ENCODE results near the gene RTCA. TPM values are rescaled to one million over a fixed set of nuclear protein-coding genes. Genes with fewer than 3 reads are reported as not detected.
A peak's percentile ranks its signal among the peaks of the same experiment; 100 is the strongest.
"Not testable (repeated sequence)": the region's sequence is repeated elsewhere in the genome, so short reads cannot be mapped to it uniquely, and the experiment has no call there.

Gene RTCA
- total RNA-seq, 1 experiment from 2014 or later: 33.6 TPM

- no peak overlapping the region for H4K91ac ChIP-seq (ENCODE audit: insufficient read length, low read depth, low read length)
- H2BK15ac ChIP-seq (ENCODE audit: low read depth, low read length): no peak overlapping the region
- H2BK20ac ChIP-seq (ENCODE audit: low read depth, low read length, poor library complexity, severe bottlenecking): peak overlapping the region; percentile 60
- H3K4ac ChIP-seq (ENCODE audit: low read depth, low read length): no peak overlapping the region; the same call in 1 of the 2 replicates
- H3K23ac ChIP-seq (ENCODE audit: insufficient read length, low read depth, low read length): no peak overlapping the region
- no peak overlapping the region for H4K8ac ChIP-seq (replicated peaks; ENCODE audit: insufficient read length, low read depth, low read length)
- peak overlapping the region; percentile 68 for H3K18ac ChIP-seq (ENCODE audit: insufficient read length, low read depth, low read length)
- Mint-ChIP-seq H3K4me3 (no peak overlapping the region; a peak in 1 of 5 replicates), H3K36me3 (ENCODE audit: insufficient read depth in 1 of 3, low read depth in 3 of 3) (peaks cover 0 to 2% (median 1%) of the 10 kb centered on the region in 3 experiments; a peak in 4 of 7 replicates), H3K9me3 (peaks cover 0 to 2% of the 10 kb centered on the region in 2 experiments; a peak in 2 of 5 replicates), H3K27me3 (ENCODE audit: low read depth) (no peaks in the 10 kb centered on the region), H3K4me1 (peaks cover 18 to 27% of the 10 kb centered on the region in 2 experiments), H3K27ac (peak overlapping the region in 1 of 3 experiments; percentile 67; a peak in 4 of 7 replicates)
- H3K9me3 ChIP-seq (ENCODE audit: control insufficient read depth, low read depth, low read length): no peaks in the 10 kb centered on the region
- peak overlapping the region; percentile 38 for H2BK120ac ChIP-seq (ENCODE audit: low read depth, low read length, poor library complexity, severe bottlenecking)
- peak overlapping the region; percentile 97 for H3T11ph ChIP-seq (ENCODE audit: low read length)
- H3K4me1 ChIP-seq (ENCODE audit: insufficient read depth, low read length): peaks cover 6% of the 10 kb centered on the region
- H2BK5ac ChIP-seq (ENCODE audit: insufficient read length, low read length): no peak overlapping the region
- H3K79me2 ChIP-seq (ENCODE audit: insufficient read depth, low read length): no peaks in the 10 kb centered on the region
- WGBS (ENCODE audit: extremely low coverage, insufficient read length, low lambda C conversion rate): no CpG with 5 or more reads among the region's 7 CpGs
- peak overlapping the region; percentile 2 for H3K4me2 ChIP-seq (ENCODE audit: insufficient read depth, insufficient read length, low read length)
- no peaks in the 10 kb centered on the region for H3K23me2 ChIP-seq (ENCODE audit: insufficient read length, low read depth, low read length, poor library complexity, severe bottlenecking)
- H3K9ac ChIP-seq (ENCODE audit: extremely low read depth, insufficient read length, low read length): no peak overlapping the region
- no peaks in the 10 kb centered on the region for H3K79me1 ChIP-seq (ENCODE audit: insufficient read depth, low read depth, low read length, poor library complexity, severe bottlenecking)
- TF ChIP-seq CTCF (conservative IDR thresholded peaks at IDR 0.05): no peak
- H2AK5ac ChIP-seq (ENCODE audit: insufficient read length, low read length): no peak overlapping the region
- no peak for DNase-seq
- no peaks in the 10 kb centered on the region for H3K27me3 ChIP-seq (ENCODE audit: insufficient read depth, low read length)
- H3K56ac ChIP-seq (ENCODE audit: insufficient read length, low read depth, low read length): no peak overlapping the region
- H2BK12ac ChIP-seq (ENCODE audit: insufficient read length, low read depth, low read length): no peak overlapping the region
- no peak overlapping the region for H2AFZ ChIP-seq (ENCODE audit: low read length)
- H4K5ac ChIP-seq (ENCODE audit: insufficient read length, low read depth, low read length): no peak overlapping the region
- H3K27ac ChIP-seq (ENCODE audit: insufficient read length, low read depth, low read length): no peak overlapping the region
- H4K20me1 ChIP-seq (ENCODE audit: control insufficient read depth, insufficient read depth, insufficient read length): no peaks in the 10 kb centered on the region
- no peak overlapping the region; the same call in 1 of the 2 replicates for H3K14ac ChIP-seq (ENCODE audit: insufficient read depth, low read length)
Observed at GRCh38 chr1:100325415-100326324, 59.7 kb downstream of the RTCA start.

GRCh38 chr1:100326325-100326670 lies 60.3 kb downstream of the RTCA start:
- H3K4me1 Mint-ChIP-seq: peaks cover 18 to 27% of the 10 kb centered on the region in 2 experiments
- H3K27ac ChIP-seq (ENCODE audit: insufficient read length, low read depth, low read length); H3K23ac ChIP-seq (ENCODE audit: insufficient read length, low read depth, low read length); H4K20me1 ChIP-seq (ENCODE audit: control insufficient read depth, insufficient read depth, insufficient read length); H3K27ac Mint-ChIP-seq; H2BK120ac ChIP-seq (ENCODE audit: low read depth, low read length, poor library complexity, severe bottlenecking); H3K36me3 Mint-ChIP-seq (ENCODE audit: insufficient read depth in 1 of 3, low read depth in 3 of 3); H3K9ac ChIP-seq (ENCODE audit: extremely low read depth, insufficient read length, low read length); H3K9me3 ChIP-seq (ENCODE audit: control insufficient read depth, low read depth, low read length); H3K9me3 Mint-ChIP-seq; H3K23me2 ChIP-seq (ENCODE audit: insufficient read length, low read depth, low read length, poor library complexity, severe bottlenecking); H3T11ph ChIP-seq (ENCODE audit: low read length); H2AFZ ChIP-seq (ENCODE audit: low read length); H3K27me3 ChIP-seq (ENCODE audit: insufficient read depth, low read length); H2BK15ac ChIP-seq (ENCODE audit: low read depth, low read length); H3K4me3 Mint-ChIP-seq; DNase-seq; H2BK5ac ChIP-seq (ENCODE audit: insufficient read length, low read length); H3K4me1 ChIP-seq (ENCODE audit: insufficient read depth, low read length); H4K5ac ChIP-seq (ENCODE audit: insufficient read length, low read depth, low read length); H3K56ac ChIP-seq (ENCODE audit: insufficient read length, low read depth, low read length); H2AK5ac ChIP-seq (ENCODE audit: insufficient read length, low read length); H3K14ac ChIP-seq (ENCODE audit: insufficient read depth, low read length); H3K4ac ChIP-seq (ENCODE audit: low read depth, low read length); H3K79me1 ChIP-seq (ENCODE audit: insufficient read depth, low read depth, low read length, poor library complexity, severe bottlenecking); H3K27me3 Mint-ChIP-seq (ENCODE audit: low read depth); H3K79me2 ChIP-seq (ENCODE audit: insufficient read depth, low read length); H3K4me2 ChIP-seq (ENCODE audit: insufficient read depth, insufficient read length, low read length); H2BK12ac ChIP-seq (ENCODE audit: insufficient read length, low read depth, low read length); H4K8ac ChIP-seq (replicated peaks; ENCODE audit: insufficient read length, low read depth, low read length); H4K91ac ChIP-seq (ENCODE audit: insufficient read length, low read depth, low read length): not testable (repeated sequence)
- Histone ChIP-seq H2BK20ac (ENCODE audit: low read depth, low read length, poor library complexity, severe bottlenecking) (peak overlapping the region; percentile 60), H3K18ac (ENCODE audit: insufficient read length, low read depth, low read length) (peak overlapping the region; percentile 68)
- no CpG with 5 or more reads among the region's 1 CpG for WGBS (ENCODE audit: extremely low coverage, insufficient read length, low lambda C conversion rate)
